GM18873 (cell line): ENCODE results near the gene MAP2K4.

Experiments used
- ATAC-seq: cut with Tn5 transposase; IDR thresholded peaks from one replicate; pipeline ENCODE4 v1.9.1; 2021; ENCODE audit warnings: mild to moderate bottlenecking, moderate library complexity, moderate number of reproducible peaks; ENCODE audit not compliant: unreplicated experiment, low FRiP score

Gene MAP2K4

DNA sequence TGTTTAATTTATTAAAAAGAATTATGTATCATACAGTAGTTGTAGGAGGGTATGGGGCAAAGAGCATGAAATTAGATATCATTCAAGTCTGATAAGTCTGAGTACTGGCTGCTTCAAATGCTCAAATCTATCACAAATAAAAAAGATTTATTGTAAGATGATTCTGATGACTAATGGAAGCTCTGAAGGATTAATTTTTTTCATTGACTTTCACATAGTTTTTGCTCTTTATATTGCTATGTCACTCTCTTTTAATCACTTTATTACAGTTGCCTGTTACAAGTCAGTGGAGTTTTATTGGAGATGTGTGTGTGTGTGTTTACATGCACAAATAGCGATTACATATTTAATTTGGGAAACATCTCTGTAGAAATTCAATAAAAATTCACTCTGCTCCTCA, 15.0 kb downstream of the MAP2K4 start:
- no peak for ATAC-seq

DNA sequence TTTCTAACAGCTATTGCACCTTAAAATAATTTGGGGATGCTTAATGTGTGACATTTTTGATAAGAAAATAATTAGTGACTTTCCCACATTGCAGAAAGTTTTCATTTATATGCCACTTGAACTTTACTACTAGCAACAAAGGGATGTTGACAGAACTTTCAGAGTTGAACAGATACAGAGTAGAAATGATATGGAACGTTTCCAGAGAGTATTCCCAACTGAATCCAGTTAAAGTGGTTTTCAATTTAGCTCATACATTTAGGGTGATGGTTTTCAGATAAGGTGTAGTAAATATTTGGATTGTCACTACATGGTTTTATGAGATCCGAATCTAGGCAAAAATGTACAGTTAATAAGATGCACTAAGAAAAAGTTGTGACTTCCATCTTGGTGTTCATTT, 17.3 kb downstream of the MAP2K4 start:
- no peak for ATAC-seq

DNA sequence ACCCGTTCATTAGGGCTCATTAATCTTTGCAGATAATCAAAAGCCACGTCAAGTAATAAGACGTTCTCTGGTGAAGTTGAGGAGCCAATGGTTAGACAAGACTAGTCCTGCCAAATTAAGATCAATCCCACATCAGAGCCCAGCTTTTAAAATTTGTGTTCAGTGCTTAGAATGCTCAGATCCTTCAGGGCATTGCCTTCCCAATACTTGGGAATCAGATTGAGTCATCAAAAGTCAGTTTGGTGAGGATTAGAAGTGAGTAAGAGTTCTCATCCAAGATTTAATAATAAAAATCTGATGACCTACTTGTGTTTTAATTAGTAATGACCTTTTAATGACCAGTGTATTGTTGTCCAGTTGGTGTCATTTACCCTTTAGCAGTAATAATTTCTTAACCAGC, 19.8 kb downstream of the MAP2K4 start:
- no peak for ATAC-seq

DNA sequence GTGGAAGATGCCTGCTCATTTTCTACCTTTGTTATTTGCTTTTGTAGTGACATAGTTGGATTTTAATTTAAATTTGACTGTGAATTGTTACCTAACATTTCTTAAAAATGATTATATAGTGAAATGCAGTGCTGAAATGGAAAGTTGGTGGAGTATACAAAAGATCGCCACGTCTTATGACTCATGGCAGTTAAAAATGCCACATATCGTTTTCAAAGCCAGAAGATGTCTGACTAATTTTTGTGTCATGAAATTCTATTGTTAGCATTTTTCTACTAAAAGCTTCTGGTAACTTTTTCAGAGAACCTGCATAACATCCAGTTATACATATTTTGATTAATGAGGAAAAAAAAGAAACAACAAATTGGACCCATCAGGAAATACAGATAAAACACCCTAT, 20.6 kb downstream of the MAP2K4 start:
- no peak for ATAC-seq

DNA sequence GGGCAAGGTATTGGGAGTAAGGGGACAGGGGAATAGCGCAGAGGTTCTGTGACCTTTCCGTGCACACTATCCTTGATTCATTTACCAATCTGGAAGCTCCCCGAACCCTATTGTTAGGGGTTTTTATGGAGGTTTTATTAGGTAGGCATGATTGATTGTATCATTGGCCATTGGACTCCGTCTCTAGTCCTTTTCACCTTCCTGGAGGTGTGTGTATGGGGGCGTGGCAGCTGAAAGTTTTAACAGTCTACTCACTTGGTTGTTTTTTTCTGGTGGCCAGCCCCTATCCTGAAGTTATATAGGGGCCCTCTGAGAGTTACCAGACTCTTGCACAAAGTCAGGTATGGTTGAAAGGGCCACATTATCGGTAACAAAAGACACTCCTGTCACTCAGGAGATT, 23.0 kb downstream of the MAP2K4 start:
- no peak for ATAC-seq

DNA sequence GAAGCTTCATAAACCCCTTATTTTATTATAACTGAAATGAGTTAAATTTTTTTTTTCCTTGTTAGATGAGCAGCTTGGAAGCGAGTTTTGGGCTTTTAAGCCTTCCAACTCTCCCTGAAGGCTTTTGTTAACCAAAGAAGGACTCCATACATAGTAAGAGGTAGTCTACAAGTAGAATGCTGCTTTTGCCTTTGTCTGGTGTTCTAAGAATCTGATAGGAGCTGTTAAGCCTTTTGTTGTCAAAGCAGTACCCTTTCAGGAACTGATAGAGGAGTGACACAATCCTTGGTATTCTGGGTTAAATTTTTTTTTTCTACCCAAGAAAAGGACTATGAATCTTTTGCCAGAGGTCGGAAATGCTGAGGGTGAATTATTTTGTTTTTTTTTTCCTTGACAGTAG, 26.1 kb downstream of the MAP2K4 start:
- ATAC-seq: no peak

DNA sequence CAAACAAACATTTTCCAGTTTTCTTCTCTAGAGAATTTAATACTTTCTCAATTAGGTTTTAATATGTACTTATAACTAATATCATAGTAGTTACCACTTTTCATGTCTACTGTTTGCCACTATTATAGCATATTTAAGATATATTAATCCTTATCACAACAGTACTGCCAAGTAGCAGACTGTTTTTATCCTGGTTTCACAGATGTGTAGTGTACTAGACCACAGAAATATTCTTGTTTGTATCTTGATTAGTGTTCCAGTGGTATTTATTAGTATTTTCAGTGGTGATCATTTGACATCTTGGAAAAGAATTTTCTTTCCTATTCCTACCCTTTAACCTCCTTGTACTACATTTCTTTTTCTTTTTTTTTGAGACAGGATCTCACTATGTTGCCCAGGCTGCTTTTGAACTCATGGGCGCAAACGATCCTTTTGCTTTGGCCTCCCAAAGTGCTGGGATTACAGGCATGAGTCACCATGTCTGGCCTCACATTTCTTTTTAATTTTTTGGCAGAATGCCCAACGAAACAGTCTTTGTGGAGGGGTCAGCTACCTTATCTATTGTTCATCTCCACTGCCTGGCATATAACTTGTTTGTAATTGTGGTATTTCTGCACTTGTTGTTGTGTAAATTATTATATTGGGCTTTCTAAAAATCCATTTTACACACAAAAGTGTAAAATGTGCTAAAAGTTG, 27.2 kb downstream of the MAP2K4 start:
- ATAC-seq: no peak

DNA sequence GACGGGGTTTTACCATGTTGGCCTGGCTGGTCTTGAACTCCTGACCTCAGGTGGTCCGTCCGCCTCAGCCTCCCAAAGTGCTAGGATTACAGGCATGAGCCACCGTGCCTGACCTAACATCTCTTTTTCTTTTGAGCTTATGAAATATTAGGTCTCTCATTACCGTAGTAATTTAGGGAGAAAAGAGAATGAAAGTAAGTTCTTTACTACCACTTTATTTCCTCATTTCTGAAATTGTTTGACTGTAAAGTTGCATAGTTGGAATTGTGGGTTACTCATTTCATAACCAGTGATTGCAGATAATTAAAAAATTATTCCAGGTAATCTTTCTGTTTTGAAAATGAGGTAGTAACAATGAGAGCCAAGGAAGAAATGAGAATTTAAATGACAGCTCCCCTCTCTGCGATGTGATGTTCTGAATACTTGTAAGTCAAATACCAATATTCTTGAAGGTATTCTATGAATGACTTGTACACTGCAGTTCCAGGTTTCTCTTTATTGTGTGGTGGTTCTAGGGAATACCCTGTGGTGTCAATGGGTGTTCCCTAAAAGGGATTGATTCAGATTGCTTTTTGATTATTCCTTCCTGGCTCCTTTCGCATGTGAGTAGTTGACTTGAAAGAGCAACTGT, 28.3 kb downstream of the MAP2K4 start:
- no peak for ATAC-seq

DNA sequence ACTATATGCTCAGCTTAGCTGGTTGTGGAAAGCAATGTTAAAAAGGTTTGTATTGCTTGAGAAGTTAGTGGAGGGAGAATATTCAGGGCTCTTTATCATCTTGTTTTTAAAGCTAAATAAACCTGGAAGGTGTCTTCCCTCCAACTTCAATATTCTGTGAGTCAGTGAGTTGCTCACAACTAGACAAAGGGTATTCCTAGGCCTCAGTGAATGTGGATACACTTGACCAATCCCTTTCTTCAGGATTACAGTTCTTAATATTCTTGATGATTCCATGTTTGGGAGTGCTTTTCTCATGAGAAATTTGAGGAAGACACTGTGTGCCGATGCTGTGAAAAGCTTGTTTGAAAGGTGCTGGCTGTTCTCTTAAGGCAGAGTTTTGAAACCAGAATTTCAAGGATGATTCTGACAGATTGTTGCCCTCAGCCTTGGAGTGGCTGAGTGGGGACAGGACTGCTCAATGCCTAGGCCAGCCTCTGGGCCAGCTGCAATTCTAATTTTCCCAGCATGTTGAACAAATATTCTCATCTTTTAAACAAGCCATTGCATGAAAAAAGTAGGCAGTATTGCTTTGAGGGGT, 30.1 kb downstream of the MAP2K4 start:
- ATAC-seq: no peak

DNA sequence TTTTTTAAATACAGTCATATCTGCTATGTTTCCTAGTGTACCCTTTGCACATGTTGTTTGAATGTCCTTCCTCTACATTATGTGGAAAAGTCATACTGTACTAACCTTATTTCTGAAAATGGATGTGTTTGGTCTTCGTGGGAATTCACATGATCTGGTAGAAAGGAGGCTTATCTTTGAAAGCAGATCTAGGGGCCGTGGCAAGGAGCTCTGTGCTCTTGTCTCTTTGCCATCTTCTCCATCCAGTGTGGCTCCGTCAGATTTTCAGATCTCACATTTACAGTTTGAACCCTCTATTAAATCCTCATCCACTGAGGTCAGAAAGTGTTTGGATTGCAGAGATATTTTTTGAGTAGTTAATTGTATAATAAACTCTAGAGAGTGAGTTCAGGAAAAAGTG, 32.9 kb downstream of the MAP2K4 start:
- ATAC-seq: no peak

DNA sequence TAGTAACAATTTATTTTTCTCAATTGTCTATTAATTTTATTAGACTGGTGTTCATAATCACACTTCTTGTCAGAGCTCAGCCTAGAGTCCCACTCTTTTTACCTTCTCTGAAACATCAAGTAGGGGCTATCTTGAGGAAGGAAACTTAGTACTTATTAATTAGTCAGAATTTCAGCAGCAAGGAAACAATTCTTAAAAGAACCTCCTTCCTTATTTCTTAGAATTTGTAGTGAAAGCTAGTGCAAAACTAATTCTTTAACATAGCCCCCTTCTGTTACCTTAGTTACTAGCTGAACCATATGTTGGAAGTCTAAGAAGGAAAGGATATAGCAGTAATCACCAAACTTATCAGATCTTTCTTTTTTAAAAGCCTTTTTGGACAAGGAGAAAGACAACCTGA, 35.2 kb downstream of the MAP2K4 start:
- ATAC-seq: no peak

DNA sequence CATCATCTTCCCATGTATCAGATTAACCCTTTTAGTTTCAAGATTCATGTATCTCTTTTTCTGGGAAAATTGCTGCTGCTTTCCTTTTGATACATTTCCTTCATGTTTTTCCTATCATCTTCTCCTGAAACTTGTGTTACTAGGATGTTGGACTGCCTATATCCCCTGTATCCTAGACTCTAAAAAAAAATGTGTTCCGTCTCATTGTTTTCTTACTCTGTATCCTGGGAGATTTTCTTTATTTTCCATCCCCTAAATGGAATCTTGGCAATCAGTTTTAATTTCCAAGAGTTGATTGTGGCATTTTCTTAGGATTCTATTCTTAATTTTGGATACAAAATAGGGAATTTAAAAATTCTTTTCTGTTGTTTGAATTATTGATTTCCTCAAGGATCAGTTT, 36.8 kb downstream of the MAP2K4 start:
- ATAC-seq: no peak

DNA sequence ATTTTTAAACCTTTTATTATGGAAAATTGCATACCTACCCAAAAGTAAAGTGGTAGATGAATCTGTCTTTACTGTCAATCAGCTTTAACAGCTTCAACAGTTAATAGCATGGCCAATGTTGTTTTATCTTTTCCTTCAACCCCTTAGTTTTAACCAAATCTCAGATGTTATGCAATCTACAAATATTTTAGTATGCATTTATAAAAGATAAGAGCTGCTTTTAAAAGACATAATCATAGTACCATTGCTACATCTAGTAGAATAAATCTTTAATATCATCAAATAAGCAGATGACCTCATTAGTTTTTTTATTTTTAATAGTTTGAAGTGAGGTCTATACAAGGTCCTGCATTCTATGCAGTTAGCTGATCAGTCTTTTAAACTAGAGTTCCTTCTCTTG, 37.9 kb downstream of the MAP2K4 start:
- no peak for ATAC-seq

DNA sequence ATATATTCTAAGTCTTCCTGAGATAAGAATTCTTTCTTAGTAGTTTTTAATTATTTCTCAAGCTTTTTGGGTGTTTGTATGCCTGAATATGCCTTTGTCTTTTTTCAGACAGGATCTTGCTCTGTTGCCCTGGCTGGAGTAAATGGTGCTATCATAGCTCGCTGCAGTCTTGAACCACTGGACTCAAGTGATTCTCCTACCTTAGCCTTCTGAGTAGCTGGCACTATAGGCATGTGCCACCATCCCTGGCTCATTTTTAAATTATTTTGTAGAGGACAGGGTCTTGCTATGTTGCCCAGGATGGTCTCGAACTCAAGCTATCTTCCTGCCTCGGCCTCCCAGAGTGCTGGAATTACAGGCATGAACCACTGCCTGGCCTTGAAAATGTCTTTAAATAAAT, 41.6 kb downstream of the MAP2K4 start:
- no peak for ATAC-seq

DNA sequence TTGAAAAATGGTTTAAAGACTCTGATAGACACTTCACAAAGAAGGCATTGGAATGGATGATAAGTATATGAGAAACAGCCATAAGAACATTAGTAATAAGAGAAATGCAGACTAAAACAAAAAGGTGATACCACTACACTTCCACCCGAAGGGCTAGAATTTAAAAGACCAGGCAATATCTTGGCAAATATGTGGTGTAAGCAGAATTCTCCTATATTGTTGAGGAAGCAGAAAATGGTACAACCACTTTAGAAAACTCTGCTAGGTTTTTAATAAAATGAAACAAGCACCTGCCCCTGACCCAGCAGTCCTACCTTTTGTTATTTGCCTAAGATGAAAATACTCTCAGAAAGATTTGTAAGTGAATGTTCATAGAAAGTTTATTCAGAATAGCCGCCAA, 43.7 kb downstream of the MAP2K4 start:
- ATAC-seq: no peak

DNA sequence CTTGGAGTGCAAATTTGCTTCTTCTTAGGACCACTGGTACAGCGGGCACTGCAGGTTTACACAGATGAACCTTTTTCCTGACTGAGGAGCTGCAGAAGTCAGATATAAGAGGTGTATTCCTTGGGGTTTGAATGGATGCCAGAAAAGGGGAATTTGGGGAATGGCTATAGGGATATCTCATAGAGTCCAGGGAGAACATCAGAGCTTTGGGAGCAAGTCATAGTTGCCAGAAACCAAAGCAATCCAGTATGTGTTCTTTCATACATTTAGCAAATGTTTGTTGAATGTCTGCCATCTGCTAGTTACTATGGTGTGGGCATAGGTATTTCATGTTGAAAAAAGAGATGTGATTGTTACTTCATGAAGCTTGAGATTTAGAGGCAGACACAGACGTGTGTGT, 46.8 kb downstream of the MAP2K4 start:
- no peak for ATAC-seq

DNA sequence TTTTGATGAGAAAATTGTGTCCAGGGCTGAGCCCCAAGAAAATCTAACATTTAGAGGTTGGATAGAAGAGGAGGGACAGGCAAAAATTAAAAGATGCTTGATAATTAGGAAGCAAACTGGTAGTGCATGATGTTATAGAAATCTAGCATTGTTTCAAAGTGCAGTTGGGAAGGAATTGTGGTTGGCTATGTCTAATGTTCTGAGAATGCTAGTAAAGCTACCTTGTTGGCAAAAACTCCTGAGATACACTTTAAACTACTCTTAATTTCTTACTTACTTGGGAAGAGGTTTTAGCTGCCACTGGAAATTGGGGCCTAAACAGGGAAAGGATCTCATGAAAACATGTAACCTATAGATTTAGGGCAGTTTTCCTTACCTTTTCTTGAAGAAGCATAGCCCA, 48.3 kb downstream of the MAP2K4 start:
- no peak for ATAC-seq

DNA sequence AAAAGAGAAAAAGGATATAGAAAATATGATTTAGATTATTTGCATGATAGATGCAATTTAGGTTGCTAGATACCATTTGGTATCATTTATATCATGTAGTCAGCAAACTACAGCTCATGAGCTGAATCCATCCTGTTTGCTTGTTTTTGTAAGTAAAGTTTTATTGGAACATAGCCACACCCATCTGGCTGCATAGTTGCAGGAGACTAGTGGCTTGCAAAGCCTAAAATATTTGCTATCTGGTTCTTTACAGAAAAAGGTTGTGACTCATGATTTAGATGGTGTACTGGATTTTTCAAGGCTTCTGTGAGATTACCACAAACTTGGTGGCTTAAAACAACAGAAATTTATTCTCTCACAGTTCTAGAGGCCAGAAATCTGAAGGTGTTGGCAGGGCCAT, 49.9 kb downstream of the MAP2K4 start:
- ATAC-seq: no peak

DNA sequence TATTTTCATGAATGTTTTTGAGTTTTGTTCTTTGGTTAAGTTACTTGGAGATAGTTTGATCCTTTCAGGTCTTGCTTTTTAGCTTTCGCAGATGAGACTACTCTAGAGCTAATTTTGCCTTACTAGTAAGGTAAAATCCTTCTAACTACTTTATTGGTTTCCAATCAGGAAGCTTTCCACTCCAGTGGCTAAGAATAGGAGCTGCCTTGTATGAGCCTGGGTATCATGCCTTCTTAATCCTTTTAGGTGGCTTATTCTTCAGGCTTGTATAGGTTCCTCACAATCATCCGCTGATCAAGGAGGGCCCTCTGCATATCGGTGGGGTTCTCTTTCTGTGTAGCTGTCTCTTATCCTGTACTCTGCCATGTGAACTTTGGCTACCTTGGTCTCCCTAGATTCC, 53.7 kb downstream of the MAP2K4 start:
- ATAC-seq: no peak

DNA sequence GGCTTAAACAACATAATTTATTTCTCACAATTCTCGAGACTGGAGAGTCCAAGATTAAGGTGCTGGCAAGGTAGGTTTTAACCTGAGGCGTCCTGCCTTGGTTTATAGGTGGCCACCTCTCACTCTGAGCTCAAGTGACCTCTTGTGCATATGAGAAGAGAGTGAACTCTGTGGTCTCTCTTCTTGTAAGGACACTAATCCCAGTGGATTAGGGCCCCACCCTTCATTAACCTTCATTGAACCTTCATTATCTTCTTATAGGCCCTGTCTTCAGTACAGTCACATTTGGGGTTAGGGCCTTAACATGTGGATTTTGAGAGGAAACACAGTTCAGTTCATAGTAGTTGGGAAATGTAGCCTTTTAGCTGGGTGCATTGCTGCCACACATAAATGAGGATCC, 57.1 kb downstream of the MAP2K4 start:
- no peak for ATAC-seq

DNA sequence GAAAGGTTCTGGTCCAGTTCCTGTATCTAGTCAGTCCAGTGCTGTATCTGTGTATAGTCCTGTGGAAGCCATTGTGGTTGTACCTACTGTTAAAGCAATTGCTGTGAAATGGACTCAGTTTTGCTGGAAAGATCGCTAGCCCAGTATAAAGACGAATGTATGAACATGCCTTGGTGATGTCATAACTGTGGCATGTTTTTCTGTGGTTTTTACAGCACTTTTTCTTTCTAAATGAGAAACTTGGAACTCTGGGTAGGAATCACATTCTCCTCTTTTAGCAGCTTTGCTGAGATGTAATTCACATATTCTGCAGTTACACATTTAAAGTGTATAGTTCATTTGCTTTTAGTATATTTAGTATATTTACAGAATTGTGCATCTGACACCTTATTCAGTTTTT, 58.1 kb downstream of the MAP2K4 start:
- no peak for ATAC-seq

DNA sequence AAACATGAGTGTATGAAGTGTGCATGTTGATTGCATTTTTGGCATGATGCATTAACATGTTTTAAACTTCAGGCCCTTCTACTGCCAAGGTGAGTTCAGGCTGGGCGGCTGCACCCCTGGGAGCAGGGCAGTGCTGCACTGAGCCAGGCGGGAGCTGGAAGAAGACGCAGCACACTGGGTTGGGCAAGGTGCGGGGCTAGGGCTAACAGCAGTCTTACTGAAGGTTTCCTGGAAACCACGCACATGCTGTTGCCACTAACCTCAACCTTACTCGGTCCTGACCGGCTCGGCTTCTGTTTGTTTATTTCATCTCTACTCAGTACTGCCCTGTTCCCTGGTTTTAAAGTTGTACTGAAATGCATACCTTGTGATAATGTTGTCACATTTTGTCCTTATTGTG, 61.0 kb downstream of the MAP2K4 start:
- no peak for ATAC-seq
